Dendritic cell treated with granulocyte-macrophage colony-stimulating factor and Interleukin-4, amounts not matched to agents 40 ng/mL and 50 ng/mL, for 4 days (primary cell): ENCODE measurements around the gene CACUL1.

Source experiments
- H3K27ac Mint-ChIP-seq: one replicate; pipeline ENCODE4 v1.8.0; 2022; ENCODE audit warnings: mild to moderate bottlenecking, mixed read lengths
- H3K27me3 Mint-ChIP-seq: one replicate; pipeline ENCODE4 v1.8.0; 2022; ENCODE audit warnings: mild to moderate bottlenecking, mixed read lengths
- H3K36me3 Mint-ChIP-seq: one replicate; pipeline ENCODE4 v1.8.0; 2022; ENCODE audit warnings: low read depth, mixed read lengths
- H3K4me1 Mint-ChIP-seq: one replicate; pipeline ENCODE4 v1.8.0; 2022; ENCODE audit warnings: low read depth, mixed read lengths
- H3K4me3 Mint-ChIP-seq: one replicate; pipeline ENCODE4 v1.8.0; 2022; ENCODE audit warnings: mild to moderate bottlenecking, moderate library complexity, mixed read lengths
- H3K9me3 Mint-ChIP-seq: one replicate; pipeline ENCODE4 v1.8.0; 2022; ENCODE audit warnings: mixed read lengths
- intact Hi-C: fragments of 100-400 bp; cut with micrococcal nuclease; formaldehyde crosslinking; loops from one replicate; pipeline ENCODE4 v1.15.0; 2022

CACUL1 gene

DNA sequence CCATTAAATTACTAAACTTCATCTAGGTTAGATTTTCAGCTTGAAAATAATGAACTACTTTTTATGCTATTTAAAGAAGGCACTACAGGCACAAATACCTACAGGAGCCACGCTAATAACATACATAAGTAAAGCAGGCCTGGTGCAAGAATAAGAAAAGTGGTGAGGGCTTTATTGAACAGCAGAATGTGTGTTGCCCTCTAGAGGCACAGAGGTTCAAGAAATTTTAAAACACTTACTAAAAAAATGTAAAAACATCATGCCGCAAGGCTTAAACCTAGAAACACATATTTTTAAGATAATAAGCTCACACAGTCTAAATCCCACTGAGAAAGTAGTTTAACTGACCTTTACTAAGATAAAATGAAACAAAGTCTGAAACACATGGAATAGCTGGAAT is 20.3 kb downstream of the CACUL1 start:
- intact Hi-C loops: no loop called here
- Mint-ChIP-seq H3K4me1 (peaks cover 74% of the 10 kb centered on the region), H3K36me3 (no peaks in the 10 kb centered on the region), H3K27me3 (no peaks in the 10 kb centered on the region), H3K9me3 (no peaks in the 10 kb centered on the region), H3K27ac (no peak overlapping the region), H3K4me3 (no peak overlapping the region)

DNA sequence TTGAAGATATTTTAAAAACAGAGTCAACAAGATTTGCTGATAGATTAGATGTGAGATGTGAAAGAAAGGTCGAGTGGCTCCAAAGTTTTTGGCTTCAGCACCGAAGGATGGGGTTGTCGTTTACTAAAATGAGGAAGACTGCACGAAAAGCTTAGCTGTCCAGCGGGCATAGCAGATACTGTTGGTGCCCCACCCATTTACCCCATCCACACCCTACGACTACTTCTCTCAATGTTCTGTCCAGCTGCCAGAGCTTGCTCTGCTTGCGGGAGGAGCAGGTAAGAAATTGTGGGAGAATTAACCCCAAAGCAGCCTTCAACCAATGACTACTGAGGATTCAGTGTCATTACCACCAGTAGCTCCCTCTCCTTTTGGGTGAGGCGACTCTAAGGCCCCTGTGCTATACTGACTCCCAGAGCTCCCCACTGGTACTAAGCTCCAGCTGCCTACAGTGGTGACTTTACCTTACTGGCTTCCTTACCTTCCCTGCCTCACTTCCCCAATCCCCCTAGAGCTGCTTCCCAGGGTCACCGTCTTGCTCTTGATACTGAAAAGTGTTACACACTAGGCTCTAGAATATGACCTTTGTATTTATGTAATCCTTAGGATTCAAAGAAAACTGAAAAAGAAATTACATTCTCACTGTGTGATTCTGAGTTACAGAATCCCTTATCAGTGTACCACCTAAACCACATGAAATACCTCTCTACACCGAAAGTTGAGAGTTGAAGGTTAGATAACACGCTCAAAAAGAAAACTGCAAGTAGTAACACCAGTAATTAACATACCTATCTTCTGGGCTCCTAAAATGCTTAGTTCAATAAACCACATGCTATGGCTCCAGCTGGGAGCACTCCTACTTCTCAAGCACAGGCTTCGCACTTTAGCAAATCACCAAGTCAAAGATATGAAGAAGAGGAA is 22.3 kb downstream of the CACUL1 start:
- intact Hi-C loops: no loop called here
- Mint-ChIP-seq H3K27ac (peak overlapping the region; percentile 71), H3K4me1 (peaks cover 62% of the 10 kb centered on the region), H3K4me3 (peak overlapping the region; percentile 48), H3K27me3 (no peaks in the 10 kb centered on the region), H3K36me3 (peaks cover 9% of the 10 kb centered on the region), H3K9me3 (no peaks in the 10 kb centered on the region)

DNA sequence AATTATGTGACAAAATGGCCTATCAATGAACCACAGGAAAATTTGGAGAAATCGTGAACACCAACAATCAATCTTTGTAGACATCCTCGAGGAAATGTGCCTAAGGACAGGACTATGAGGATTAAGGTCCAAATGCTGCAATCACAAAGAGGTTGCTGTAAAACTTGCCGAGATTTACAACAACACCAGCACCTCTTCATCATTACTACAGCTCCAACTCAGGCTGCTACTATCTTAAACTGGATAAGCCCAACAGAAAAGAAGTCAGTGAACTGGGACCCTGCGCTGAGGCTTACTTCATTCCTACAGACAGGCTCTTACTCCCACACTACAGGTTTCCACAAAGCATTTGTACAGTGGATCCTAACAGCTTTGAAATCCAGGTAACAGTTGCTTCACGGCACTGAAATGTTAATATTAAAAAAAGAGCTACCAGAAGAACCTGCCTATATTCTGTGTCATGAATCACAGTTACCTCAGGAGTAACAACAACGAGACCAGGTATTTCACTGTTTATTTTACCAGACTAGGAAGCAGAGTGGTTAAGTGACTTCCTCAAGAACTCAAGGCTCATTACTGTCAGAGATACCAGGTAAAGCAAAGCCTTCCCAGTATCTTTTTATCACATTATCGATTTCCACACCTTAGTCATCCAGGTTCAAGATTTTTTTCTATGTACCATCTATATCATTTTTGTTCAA is 23.9 kb downstream of the CACUL1 start:
- Mint-ChIP-seq H3K36me3 (peaks cover 19% of the 10 kb centered on the region), H3K27ac (peak overlapping the region; percentile 71), H3K27me3 (no peaks in the 10 kb centered on the region), H3K4me3 (no peak overlapping the region), H3K9me3 (no peaks in the 10 kb centered on the region), H3K4me1 (peaks cover 63% of the 10 kb centered on the region)
- intact Hi-C loops: no loop called here

DNA sequence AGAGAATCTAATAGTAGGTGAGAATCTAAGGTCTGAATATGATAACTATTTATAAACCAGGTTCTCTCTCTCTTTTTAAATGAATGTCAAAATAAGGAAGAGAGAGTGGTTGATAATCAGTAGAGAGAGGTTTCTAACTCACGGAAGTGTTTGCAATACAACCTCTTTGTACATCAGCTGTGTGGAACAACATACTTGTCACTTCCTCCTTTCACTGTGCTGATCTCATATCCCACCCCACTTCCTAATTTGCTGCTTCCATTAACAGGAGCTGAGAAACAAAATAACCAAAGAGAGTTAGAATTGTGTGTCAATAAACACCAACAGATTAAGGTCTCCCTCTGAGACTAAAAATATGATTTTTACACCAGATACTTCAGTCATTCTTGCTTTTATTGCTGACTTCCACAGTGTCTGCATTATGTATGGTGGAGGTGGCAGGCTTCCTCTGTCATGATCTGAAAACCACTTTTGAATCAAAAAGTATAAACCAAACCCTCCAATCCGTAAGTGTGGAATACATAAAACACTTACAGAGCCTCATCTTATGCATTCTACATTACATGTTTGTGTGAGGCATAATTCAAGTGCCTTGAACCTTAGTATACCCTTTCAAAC is 25.0 kb downstream of the CACUL1 start:
- H3K27me3 Mint-ChIP-seq: no peaks in the 10 kb centered on the region
- intact Hi-C loops: loop anchor here (2.0 to 5.0 kb wide), 2 partner anchors 25 to 63 kb away; partner anchors contain the start of gene CACUL1
- H3K27ac Mint-ChIP-seq: peak overlapping the region; percentile 71
- H3K9me3 Mint-ChIP-seq: no peaks in the 10 kb centered on the region
- H3K4me3 Mint-ChIP-seq: peak overlapping the region; percentile 17
- H3K4me1 Mint-ChIP-seq: peaks cover 60% of the 10 kb centered on the region
- peaks cover 28% of the 10 kb centered on the region for H3K36me3 Mint-ChIP-seq

DNA sequence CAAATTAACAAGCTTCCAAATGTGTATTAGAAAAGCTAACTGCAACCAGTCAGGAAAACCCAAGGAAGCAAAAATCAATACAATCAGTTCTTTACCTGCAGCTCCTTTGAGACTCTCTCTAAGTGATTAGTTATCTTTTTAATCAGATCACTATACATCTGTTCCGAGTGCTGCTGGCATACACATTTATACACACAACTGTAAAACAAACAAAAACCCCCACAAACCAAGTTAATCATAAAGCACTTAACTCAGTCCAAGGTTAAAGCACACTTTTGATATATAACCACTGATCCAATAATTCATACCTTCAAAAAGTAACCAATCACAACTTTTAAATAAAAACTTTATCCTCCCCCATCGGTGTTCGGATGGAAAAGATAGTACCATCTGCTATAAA is 25.6 kb downstream of the CACUL1 start:
- intact Hi-C loops: loop anchor here (2.0 to 5.0 kb wide), 2 partner anchors 26 to 63 kb away; partner anchors contain the start of gene CACUL1
- Mint-ChIP-seq H3K9me3 (no peaks in the 10 kb centered on the region), H3K4me3 (peak overlapping the region; percentile 9), H3K36me3 (peaks cover 28% of the 10 kb centered on the region), H3K27ac (peak overlapping the region; percentile 71), H3K27me3 (no peaks in the 10 kb centered on the region), H3K4me1 (peaks cover 60% of the 10 kb centered on the region)

DNA sequence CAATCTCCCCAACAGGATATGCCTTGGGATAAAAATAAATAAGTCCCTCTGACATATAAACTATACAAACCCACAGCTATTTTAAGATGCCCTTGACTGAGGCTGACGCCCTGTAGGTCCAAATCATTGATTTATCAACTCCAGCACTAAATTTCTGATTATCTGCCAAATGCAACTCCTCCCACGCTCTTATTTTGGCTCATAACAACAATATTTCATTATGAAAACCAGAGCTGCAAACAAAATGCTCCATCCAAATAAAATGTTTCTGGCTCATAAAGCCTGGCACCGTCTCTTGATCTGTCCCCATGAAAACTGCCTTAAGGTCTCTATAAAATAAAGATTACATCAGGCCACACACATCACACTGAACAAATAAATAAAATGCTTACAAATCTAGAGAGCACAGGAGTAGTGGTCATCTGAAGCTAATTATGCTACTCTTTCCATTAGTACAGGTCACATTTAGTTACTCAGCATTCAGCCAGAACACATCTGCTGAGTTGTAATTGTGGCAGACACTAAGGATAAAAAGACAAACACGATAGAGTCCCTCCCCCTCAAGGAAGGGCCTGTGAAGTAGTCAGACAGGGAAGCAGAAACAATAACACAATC is 28.8 kb downstream of the CACUL1 start:
- peaks cover 31% of the 10 kb centered on the region for H3K4me1 Mint-ChIP-seq
- H3K4me3 Mint-ChIP-seq: no peak overlapping the region
- no peaks in the 10 kb centered on the region for H3K9me3 Mint-ChIP-seq
- peaks cover 42% of the 10 kb centered on the region for H3K36me3 Mint-ChIP-seq
- intact Hi-C loops: loop anchor here (5.0 kb wide), 1 partner anchor 66 kb away; no protein-coding TSS in a partner anchor
- H3K27ac Mint-ChIP-seq: peak overlapping the region; percentile 5
- no peaks in the 10 kb centered on the region for H3K27me3 Mint-ChIP-seq

DNA sequence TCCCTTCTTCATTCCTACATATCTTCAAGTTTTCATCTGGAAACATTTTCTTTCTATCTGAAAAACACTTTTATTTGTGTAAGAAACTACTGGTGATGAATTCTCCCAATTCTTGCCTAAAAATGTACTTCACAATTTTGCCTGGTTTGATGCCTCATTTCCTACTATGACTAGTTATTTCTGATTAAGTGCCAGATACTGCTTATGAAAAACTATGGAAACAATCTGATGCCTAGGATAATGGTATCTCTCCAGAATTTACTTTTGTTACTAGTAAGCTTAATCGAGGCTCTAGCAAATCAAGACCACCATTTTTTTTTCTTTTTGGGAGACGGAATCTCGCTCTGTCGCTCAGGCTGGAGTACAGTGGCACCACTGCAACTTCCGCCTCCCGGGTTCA is 31.3 kb downstream of the CACUL1 start:
- peaks cover 13% of the 10 kb centered on the region for H3K4me1 Mint-ChIP-seq
- intact Hi-C loops: no loop called here
- no peak overlapping the region for H3K4me3 Mint-ChIP-seq
- H3K27ac Mint-ChIP-seq: no peak overlapping the region
- no peaks in the 10 kb centered on the region for H3K27me3 Mint-ChIP-seq
- H3K36me3 Mint-ChIP-seq: peaks cover 42% of the 10 kb centered on the region
- H3K9me3 Mint-ChIP-seq: no peaks in the 10 kb centered on the region

DNA sequence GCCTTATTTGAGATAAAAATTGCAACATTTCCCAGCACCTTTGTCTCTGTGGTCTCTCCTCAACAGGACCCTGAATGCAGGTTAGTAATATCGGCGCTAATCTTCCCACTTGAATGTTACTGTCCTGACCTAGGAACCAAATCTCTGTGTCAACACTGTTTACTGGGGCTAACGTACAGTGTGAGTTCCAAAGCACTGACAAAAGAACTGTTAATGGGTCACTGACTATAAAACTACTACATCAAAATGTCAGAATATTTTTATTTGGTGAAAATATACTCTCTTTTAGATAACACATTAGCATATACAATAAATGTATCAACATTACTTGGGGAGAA is 33.3 kb downstream of the CACUL1 start:
- no peaks in the 10 kb centered on the region for H3K9me3 Mint-ChIP-seq
- peaks cover 7% of the 10 kb centered on the region for H3K4me1 Mint-ChIP-seq
- H3K36me3 Mint-ChIP-seq: peaks cover 42% of the 10 kb centered on the region
- H3K27ac Mint-ChIP-seq: no peak overlapping the region
- intact Hi-C loops: loop anchor here (2.0 kb wide), 2 partner anchors 79 to 153 kb away; no protein-coding TSS in a partner anchor
- no peaks in the 10 kb centered on the region for H3K27me3 Mint-ChIP-seq
- no peak overlapping the region for H3K4me3 Mint-ChIP-seq

DNA sequence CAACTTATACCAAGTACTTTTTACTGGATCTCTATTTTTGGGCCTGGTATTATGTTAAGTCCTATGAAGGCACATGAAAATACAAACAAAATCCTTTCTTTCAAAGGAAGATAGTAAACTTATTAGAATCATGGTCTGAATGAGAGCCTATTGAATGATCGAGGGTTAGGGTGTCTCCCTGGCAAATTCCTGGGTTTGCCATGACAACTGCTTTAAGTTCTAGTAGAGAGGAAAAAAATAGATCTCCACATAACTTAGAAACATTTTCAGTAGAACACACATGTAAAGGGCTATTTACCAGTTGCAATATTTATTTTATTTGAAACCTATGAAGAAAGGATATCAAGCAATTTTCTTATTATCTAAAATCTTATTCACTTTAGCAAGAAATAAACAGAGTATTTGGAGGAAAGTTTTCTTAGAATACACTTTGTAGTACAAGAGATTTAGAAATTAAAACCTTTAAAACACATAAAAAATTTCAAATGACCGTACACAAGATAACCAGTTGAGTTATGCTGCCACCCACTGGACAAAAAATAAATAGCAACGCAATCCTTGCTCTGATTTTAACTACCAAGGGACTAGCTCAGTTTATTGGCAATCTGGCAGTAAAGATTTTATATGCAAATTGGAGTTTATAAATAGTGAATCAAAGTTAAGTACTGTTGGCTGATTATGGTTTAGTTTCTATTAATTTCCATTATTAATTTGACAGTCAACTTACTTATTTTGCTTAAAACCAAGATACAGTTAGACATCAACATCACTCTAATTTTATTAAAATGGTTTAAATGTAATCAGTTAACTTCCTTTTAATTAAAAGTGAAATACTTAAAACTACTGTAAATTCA is 33.9 kb downstream of the CACUL1 start:
- Mint-ChIP-seq H3K27me3 (no peaks in the 10 kb centered on the region), H3K36me3 (peaks cover 42% of the 10 kb centered on the region)
- intact Hi-C loops: loop anchor here (2.0 kb wide), 2 partner anchors 80 to 152 kb away; no protein-coding TSS in a partner anchor

DNA sequence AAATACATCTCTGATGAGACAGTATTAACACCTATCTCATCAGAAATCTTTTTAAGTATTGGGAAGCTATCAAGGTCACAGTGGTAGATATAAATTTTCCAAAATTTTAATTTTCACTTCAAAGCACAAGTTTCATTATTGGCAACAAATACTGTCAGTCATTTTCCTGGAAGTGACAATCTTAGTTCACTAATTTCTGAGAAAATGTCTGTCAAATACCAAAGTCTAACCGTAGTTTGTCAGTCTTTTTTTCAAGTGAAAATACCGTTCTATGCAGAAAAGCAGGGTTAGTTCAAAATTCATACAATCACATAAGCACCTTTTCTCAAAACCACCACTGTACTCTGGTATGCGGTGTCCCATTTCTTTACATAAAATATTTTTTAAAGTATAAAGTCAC is 40.4 kb downstream of the CACUL1 start:
- intact Hi-C loops: no loop called here
- no peaks in the 10 kb centered on the region for H3K27me3 Mint-ChIP-seq
- H3K9me3 Mint-ChIP-seq: no peaks in the 10 kb centered on the region
- H3K36me3 Mint-ChIP-seq: peaks cover 42% of the 10 kb centered on the region
- no peak overlapping the region for H3K27ac Mint-ChIP-seq
- H3K4me1 Mint-ChIP-seq: no peaks in the 10 kb centered on the region
- H3K4me3 Mint-ChIP-seq: no peak overlapping the region

More for the DNA sequence above, 33.9 kb downstream of the CACUL1 start:
- H3K4me3 Mint-ChIP-seq: no peak overlapping the region
- H3K4me1 Mint-ChIP-seq: peaks cover under 1% of the 10 kb centered on the region
- no peaks in the 10 kb centered on the region for H3K9me3 Mint-ChIP-seq
- H3K27ac Mint-ChIP-seq: no peak overlapping the region

DNA sequence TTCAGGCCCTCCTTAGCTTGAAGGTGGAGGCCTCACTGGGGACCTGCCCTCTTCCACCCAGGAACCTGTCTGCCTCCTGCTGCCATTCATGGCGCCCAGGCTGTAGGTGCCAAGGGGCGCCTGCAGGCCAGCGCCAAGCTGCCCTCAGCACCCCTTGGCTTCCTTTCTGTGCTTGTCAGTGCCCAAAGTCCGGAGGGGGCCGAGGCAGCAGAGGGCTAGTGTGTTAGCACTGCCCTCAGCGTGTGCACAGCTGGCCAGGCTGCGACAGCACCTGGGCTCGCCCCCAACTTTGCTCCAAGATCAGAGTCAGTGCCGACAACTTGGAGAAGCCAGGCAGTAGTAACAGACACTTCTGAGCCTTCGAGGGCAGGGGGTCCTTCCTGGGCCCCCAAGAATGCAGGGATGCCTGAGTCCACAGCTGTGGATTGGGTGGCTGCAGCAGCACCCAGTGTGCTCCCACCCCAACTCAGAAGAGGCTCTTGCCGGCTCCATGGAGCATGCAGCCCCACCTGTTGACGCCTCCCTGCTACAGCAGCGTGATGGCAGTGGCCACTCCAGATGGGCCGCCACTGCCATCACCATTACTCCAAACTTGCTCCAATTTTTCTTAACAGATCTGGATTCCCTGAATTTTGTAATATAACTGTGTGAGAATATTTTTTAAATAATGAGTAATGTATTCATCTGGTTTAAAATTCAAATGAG is 41.7 kb downstream of the CACUL1 start:
- Mint-ChIP-seq H3K27ac (no peak overlapping the region), H3K4me1 (no peaks in the 10 kb centered on the region), H3K36me3 (peaks cover 42% of the 10 kb centered on the region), H3K9me3 (no peaks in the 10 kb centered on the region), H3K4me3 (no peak overlapping the region), H3K27me3 (no peaks in the 10 kb centered on the region)
- intact Hi-C loops: no loop called here

DNA sequence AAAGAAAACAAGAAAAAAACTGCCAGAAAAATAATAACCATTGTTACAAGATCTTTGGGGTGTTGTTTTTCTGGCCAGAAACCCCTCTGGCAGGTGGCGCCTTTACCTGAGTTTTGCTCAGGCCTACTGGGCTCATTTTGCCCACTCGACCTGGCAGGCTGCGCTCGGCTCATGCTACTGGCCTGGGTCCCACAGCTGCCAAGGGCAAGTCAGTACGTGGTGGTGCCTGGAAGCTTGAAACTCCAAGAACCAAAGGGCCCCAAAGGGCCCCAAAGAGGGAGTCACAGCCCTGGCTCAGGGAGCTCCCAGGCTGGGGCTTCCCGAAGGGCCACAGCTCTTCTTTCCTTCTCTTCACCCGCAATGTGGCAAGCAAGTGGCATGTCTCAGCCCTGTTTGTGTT is 42.7 kb downstream of the CACUL1 start:
- Mint-ChIP-seq H3K27ac (no peak overlapping the region), H3K9me3 (no peaks in the 10 kb centered on the region), H3K36me3 (peaks cover 36% of the 10 kb centered on the region), H3K27me3 (no peaks in the 10 kb centered on the region), H3K4me3 (no peak overlapping the region), H3K4me1 (no peaks in the 10 kb centered on the region)
- intact Hi-C loops: no loop called here
